M059J (cell line): ENCODE data around the gene NOL7. TPM values are rescaled to one million over a fixed set of nuclear protein-coding genes. Genes with fewer than 3 reads are reported as not detected.
A peak's percentile ranks its signal among the peaks of the same experiment; 100 is the strongest.

Source experiments
- DNase-seq: peaks from one replicate; pipeline ENCODE4 v3.0.0-alpha.2; 2012; ENCODE audit warnings: low read depth
- total RNA-seq: library from RNA; depleted of rRNA; stranded (reverse); fragments of >200 nt; shearing (Covaris generic); gene quantifications from 2 replicates; pipeline ENCODE4 v1.2.3, GENCODE V29; 2014

NOL7 gene
- total RNA-seq, 1 experiment from 2014 or later, result 160 TPM

GRCh38 chr6:13593720-13594119 is 21.4 kb upstream of the NOL7 start:
- no peak for DNase-seq

- no peak for DNase-seq
Observed at GRCh38 chr6:13597073-13597472, 18.1 kb upstream of the NOL7 start.

GRCh38 chr6:13600036-13600435 is 15.1 kb upstream of the NOL7 start:
- DNase-seq, result no peak

GRCh38 chr6:13604135-13604534 is 11.0 kb upstream of the NOL7 start:
- DNase-seq, result no peak

- no peak for DNase-seq
Observed at GRCh38 chr6:13604546-13605416, 10.4 kb upstream of the NOL7 start.

- no peak for DNase-seq
Observed at GRCh38 chr6:13605634-13606033, 9.5 kb upstream of the NOL7 start.

GRCh38 chr6:13611715-13612114 is 3.4 kb upstream of the NOL7 start:
- DNase-seq, result no peak

GRCh38 chr6:13613029-13613594 is 2.0 kb upstream of the NOL7 start:
- DNase-seq, result no peak

- peak; percentile 70 for DNase-seq
Observed at GRCh38 chr6:13614126-13614925, 809 bp upstream of the NOL7 start.

- DNase-seq, result peak; percentile 62
Observed at GRCh38 chr6:13615792-13616120, 621 bp downstream of the NOL7 start.

- DNase-seq, result no peak
Observed at GRCh38 chr6:13617066-13617465, 1.9 kb downstream of the NOL7 start.

- peak; percentile 61 for DNase-seq
Observed at GRCh38 chr6:13624871-13625288, 9.7 kb downstream of the NOL7 start.

- DNase-seq, result no peak
Observed at GRCh38 chr6:13629459-13630116, 14.5 kb downstream of the NOL7 start.

- DNase-seq, result no peak
Observed at GRCh38 chr6:13630499-13630898, 15.4 kb downstream of the NOL7 start.

- no peak for DNase-seq
Observed at GRCh38 chr6:13633343-13633742, 18.2 kb downstream of the NOL7 start.

- DNase-seq, result no peak
Observed at GRCh38 chr6:13635948-13636658, 21.0 kb downstream of the NOL7 start.

- no peak for DNase-seq
Observed at GRCh38 chr6:13638014-13638413, 22.9 kb downstream of the NOL7 start.

- DNase-seq, result no peak
Observed at GRCh38 chr6:13638626-13639025, 23.5 kb downstream of the NOL7 start.

- no peak for DNase-seq
Observed at GRCh38 chr6:13641315-13641714, 26.2 kb downstream of the NOL7 start.

GRCh38 chr6:13643125-13643524 is 28.0 kb downstream of the NOL7 start:
- no peak for DNase-seq

- no peak for DNase-seq
Observed at GRCh38 chr6:13648850-13649249, 33.7 kb downstream of the NOL7 start.

- no peak for DNase-seq
Observed at GRCh38 chr6:13649393-13649792, 34.3 kb downstream of the NOL7 start.
